Activated CD8-positive, alpha-beta T cell treated with anti-CD3 and anti-CD28 coated beads for 36 hours (primary cell): Measurements from ENCODE around the gene TCF7L2. TPM values are rescaled to one million over a fixed set of nuclear protein-coding genes. Genes with fewer than 3 reads are reported as not detected.

Experiments used
- ATAC-seq: fragments of 200-7000 bp; cut with Tn5 transposase; one replicate; pipeline ENCODE4 v1.10.0; 2021; ENCODE audit warnings: mild to moderate bottlenecking, moderate library complexity
- CTCF ChIA-PET: fragments of 350-600 bp; sonication (Branson Sonifier 250); formaldehyde crosslinking; loops from one replicate; lab custom pipeline; 2021; ENCODE audit warnings: antibody characterized with exemption; lab: Charles Lee
- POLR2A ChIA-PET: fragments of 350-600 bp; sonication (Branson Sonifier 250); formaldehyde crosslinking; loops from one replicate; lab custom pipeline; 2021; ENCODE audit warnings: antibody characterized with exemption; lab: Charles Lee
- DNase-seq: peaks from one replicate; pipeline ENCODE4 v3.0.0-alpha.2; 2020
- H3K27ac Mint-ChIP-seq: one replicate; pipeline ENCODE4 v1.8.0; 2021; ENCODE audit warnings: mild to moderate bottlenecking, mixed read lengths
- H3K27me3 Mint-ChIP-seq: one replicate; pipeline ENCODE4 v1.8.0; 2021; ENCODE audit warnings: mixed read lengths
- H3K36me3 Mint-ChIP-seq: one replicate; pipeline ENCODE4 v1.8.0; 2021; ENCODE audit warnings: low read depth, mixed read lengths
- H3K4me1 Mint-ChIP-seq: one replicate; pipeline ENCODE4 v1.8.0; 2021; ENCODE audit warnings: low read depth, mixed read lengths
- H3K4me3 Mint-ChIP-seq: one replicate; pipeline ENCODE4 v1.8.0; 2021; ENCODE audit warnings: mild to moderate bottlenecking, moderate library complexity, mixed read lengths
- H3K9me3 Mint-ChIP-seq: one replicate; pipeline ENCODE4 v1.8.0; 2021; ENCODE audit warnings: mixed read lengths
- intact Hi-C: fragments of 100-400 bp; cut with micrococcal nuclease; formaldehyde crosslinking; loops from one replicate; pipeline ENCODE4 v1.10.0; 2022
- total RNA-seq, 2 experiments: library from RNA; stranded (reverse); gene quantifications; one replicate each; pipeline ENCODE4 v1.2.3, GENCODE V29; 2021
- TF ChIP-seq, protein P1 (sequence below): fragments of 200-600 bp; IDR thresholded peaks from one replicate; pipeline ENCODE4 v1.8.0; 2022; ENCODE audit warnings: antibody characterized with exemption, mild to moderate bottlenecking

TCF7L2 gene
- total RNA-seq, 2 experiments from 2014 or later: 1.5 to 1.6 TPM

DNA sequence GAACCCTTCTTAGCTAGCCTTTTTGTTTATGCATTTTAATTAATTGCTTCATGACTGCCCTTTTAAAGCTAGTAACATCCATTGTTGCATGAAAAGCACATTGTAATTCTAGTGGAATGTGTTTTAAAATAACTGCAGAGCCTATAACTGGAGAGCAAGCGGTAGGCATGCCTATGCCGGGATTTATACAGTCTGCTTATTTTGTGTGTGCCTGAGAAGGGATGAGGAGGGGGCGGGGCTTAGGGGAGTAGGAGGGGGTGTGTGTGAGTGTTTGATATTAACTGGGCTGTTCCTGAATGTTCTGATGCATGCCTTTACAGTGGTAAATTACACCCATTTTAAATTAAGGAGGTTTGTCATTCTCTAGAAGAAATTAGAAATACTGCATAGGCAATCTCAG, 208.1 kb downstream of the TCF7L2 start:
- H3K4me3 Mint-ChIP-seq: no peak overlapping the region
- no peaks in the 10 kb centered on the region for H3K4me1 Mint-ChIP-seq
- TF ChIP-seq, protein P1, sequence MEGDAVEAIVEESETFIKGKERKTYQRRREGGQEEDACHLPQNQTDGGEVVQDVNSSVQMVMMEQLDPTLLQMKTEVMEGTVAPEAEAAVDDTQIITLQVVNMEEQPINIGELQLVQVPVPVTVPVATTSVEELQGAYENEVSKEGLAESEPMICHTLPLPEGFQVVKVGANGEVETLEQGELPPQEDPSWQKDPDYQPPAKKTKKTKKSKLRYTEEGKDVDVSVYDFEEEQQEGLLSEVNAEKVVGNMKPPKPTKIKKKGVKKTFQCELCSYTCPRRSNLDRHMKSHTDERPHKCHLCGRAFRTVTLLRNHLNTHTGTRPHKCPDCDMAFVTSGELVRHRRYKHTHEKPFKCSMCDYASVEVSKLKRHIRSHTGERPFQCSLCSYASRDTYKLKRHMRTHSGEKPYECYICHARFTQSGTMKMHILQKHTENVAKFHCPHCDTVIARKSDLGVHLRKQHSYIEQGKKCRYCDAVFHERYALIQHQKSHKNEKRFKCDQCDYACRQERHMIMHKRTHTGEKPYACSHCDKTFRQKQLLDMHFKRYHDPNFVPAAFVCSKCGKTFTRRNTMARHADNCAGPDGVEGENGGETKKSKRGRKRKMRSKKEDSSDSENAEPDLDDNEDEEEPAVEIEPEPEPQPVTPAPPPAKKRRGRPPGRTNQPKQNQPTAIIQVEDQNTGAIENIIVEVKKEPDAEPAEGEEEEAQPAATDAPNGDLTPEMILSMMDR: no peak
- POLR2A ChIA-PET: no interaction called here
- CTCF ChIA-PET: no interaction called here
- no peak for DNase-seq
- no peaks in the 10 kb centered on the region for H3K27me3 Mint-ChIP-seq
- intact Hi-C loops: no loop called here
- ATAC-seq: no peak
- no peaks in the 10 kb centered on the region for H3K9me3 Mint-ChIP-seq
- peaks cover 4% of the 10 kb centered on the region for H3K36me3 Mint-ChIP-seq
- H3K27ac Mint-ChIP-seq: no peak overlapping the region

DNA sequence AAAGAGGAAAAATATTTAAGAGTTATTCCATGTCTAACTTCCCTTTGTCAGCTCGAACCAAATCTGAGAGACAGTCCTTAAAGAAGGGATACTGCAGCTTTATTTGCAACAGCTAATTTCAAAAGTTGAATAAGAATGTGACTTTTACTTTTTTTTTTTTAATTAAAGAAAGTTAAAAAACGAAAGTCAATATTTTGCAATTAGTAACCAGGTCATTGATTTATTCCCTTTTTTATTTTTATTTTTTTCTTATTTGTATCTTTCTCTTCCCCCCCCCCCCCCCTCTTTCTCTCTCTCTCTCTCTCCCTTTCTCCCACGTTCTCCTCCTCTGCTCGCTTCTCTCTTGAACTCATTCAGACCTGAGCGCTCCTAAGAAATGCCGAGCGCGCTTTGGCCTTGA, 209.5 kb downstream of the TCF7L2 start:
- no peak overlapping the region for H3K4me3 Mint-ChIP-seq
- no peak for DNase-seq
- no peaks in the 10 kb centered on the region for H3K9me3 Mint-ChIP-seq
- ATAC-seq: no peak
- H3K36me3 Mint-ChIP-seq: peaks cover 4% of the 10 kb centered on the region
- CTCF ChIA-PET: interaction anchor here (0.7 kb wide), 1 partner anchor 14 kb away, joined by 4 read pairs; no protein-coding TSS in a partner anchor
- intact Hi-C loops: no loop called here
- no peaks in the 10 kb centered on the region for H3K4me1 Mint-ChIP-seq
- POLR2A ChIA-PET: no interaction called here
- TF ChIP-seq, protein P1: no peak
- H3K27ac Mint-ChIP-seq: no peak overlapping the region
- no peaks in the 10 kb centered on the region for H3K27me3 Mint-ChIP-seq

DNA sequence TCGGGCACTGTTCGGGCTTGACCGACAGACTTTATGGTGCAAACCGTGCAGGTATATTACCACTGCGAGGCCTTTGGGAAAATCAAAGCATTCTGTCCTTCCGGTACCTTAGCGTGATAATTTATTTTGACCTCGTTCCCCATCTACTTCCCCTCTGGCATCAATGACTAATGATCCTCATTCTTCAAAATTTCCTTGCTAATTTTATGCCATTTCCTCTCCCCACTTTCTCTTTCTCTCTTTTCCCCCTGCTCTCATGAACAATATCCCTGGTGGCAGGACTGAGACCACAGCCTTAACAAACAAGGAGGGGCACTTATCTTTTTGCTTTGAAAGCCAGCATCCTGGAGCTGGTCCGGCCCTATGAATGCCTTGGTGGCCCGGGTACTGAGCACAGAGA, 210.6 kb downstream of the TCF7L2 start:
- no peaks in the 10 kb centered on the region for H3K4me1 Mint-ChIP-seq
- DNase-seq (no peak), ATAC-seq (no peak)
- TF ChIP-seq, protein P1: no peak
- H3K27ac Mint-ChIP-seq: no peak overlapping the region
- intact Hi-C loops: no loop called here
- ChIA-PET CTCF (no interaction called here), POLR2A (no interaction called here)
- no peaks in the 10 kb centered on the region for H3K9me3 Mint-ChIP-seq
- no peaks in the 10 kb centered on the region for H3K27me3 Mint-ChIP-seq
- peaks cover 4% of the 10 kb centered on the region for H3K36me3 Mint-ChIP-seq
- H3K4me3 Mint-ChIP-seq: no peak overlapping the region

DNA sequence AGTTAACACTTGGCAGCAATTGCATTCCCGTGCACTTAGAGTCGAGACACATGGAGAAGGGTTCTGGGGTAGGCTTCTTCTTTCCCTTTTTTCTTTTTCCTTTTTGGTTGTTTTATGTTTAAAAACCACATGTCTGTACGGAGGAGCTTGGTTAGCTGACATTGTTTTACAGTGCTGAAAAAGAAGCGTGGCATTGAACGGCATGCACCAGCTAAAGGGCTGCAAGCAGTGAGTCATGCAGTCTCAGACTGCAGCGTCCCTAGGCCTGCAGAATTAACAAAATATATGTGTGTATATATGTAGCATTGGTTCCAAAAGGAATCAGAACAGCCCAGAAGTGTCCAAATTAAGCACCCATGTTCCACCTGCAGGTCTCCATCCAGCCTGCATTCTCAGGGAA, 211.0 kb downstream of the TCF7L2 start:
- Mint-ChIP-seq H3K27me3 (no peaks in the 10 kb centered on the region), H3K27ac (no peak overlapping the region), H3K4me3 (no peak overlapping the region), H3K36me3 (peaks cover 4% of the 10 kb centered on the region), H3K9me3 (no peaks in the 10 kb centered on the region), H3K4me1 (no peaks in the 10 kb centered on the region)
- CTCF ChIA-PET: no interaction called here
- DNase-seq: no peak
- POLR2A ChIA-PET: no interaction called here
- TF ChIP-seq, protein P1: no peak
- no peak for ATAC-seq
- intact Hi-C loops: no loop called here

DNA sequence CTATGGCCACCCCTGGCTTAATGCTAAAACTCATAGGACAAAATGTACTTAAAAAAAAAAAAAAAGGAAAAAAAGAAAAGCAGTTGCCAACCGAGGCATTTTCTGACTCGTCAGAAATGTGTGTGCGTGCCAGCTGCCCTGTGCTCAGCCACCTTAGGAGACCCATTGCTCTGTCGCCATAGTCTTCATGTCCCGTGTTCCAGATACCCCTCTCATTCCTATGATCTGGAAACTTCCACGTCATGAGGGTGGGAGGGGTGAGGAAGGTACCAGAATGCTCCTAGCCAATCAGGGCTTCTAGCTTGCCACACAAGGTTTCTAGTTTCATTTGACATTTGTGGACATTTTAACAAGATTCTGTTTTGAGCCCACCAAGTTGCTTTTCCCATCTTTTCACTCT, 212.9 kb downstream of the TCF7L2 start:
- TF ChIP-seq, protein P1: no peak
- Mint-ChIP-seq H3K4me3 (no peak overlapping the region), H3K27ac (no peak overlapping the region), H3K27me3 (no peaks in the 10 kb centered on the region), H3K9me3 (no peaks in the 10 kb centered on the region), H3K36me3 (peaks cover 4% of the 10 kb centered on the region), H3K4me1 (no peaks in the 10 kb centered on the region)
- DNase-seq (no peak), ATAC-seq (no peak)
- intact Hi-C loops: no loop called here
- CTCF ChIA-PET: no interaction called here
- POLR2A ChIA-PET: no interaction called here
